ENCODE results near the gene DOK3. TPM values are rescaled to one million over a fixed set of nuclear protein-coding genes. Genes with fewer than 3 reads are reported as not detected.

The DOK3 gene
- total and polyA plus RNA-seq, 4 donors, result 15.6 to 146 (median 47.8) TPM

GRCh38 chr5:177530638-177531037 is 21.0 kb upstream of the DOK3 start:
- ATAC-seq (ENCODE audit: insufficient read depth, low FRiP score) (no peak), DNase-seq (no peak)
- Histone ChIP-seq H3K27me3 (ENCODE audit: control insufficient read depth in 3 of 3, insufficient read depth in 3 of 3, low read length in 2 of 3) (no peaks in the 10 kb centered on the region), H3K9me3 (ENCODE audit: control insufficient read depth in 4 of 4, insufficient read depth in 3 of 4, low read length in 3 of 4) (no peaks in the 10 kb centered on the region), H3K36me3 (ENCODE audit: control insufficient read depth in 4 of 4, insufficient read depth in 4 of 4, low read length in 4 of 4) (peaks cover 19 to 61% (median 50%) of the 10 kb centered on the region in 4 donors), H3K4me3 (no peak overlapping the region), H3K9ac (ENCODE audit: insufficient read depth in 1 of 2, low read length in 2 of 2) (no peak overlapping the region), H3K27ac (ENCODE audit: low read depth in 1 of 2, low read length in 1 of 2) (no peak overlapping the region), H3K4me1 (ENCODE audit: control insufficient read depth in 5 of 5, insufficient read depth in 5 of 5, low read length in 5 of 5) (no peaks in the 10 kb centered on the region)
- no peak for TF ChIP-seq CTCF (IDR thresholded peaks at IDR 0.05; ENCODE audit: control extremely low read depth, extremely low read depth)
- WGBS, 2 donors, result 62 to 82% methylated on average over 3 of the region's 3 CpGs

GRCh38 chr5:177529247-177530203 is 19.9 kb upstream of the DOK3 start:
- no peak overlapping the region for H3K27ac ChIP-seq (ENCODE audit: low read depth in 1 of 2, low read length in 1 of 2)
- DNase-seq, result no peak

GRCh38 chr5:177528631-177529030 is 19.0 kb upstream of the DOK3 start:
- no peak for TF ChIP-seq CTCF (IDR thresholded peaks at IDR 0.05; ENCODE audit: control extremely low read depth, extremely low read depth)
- H3K9me3 ChIP-seq (ENCODE audit: control insufficient read depth in 4 of 4, insufficient read depth in 3 of 4, low read length in 3 of 4), result no peaks in the 10 kb centered on the region
- H3K9ac ChIP-seq (ENCODE audit: insufficient read depth in 1 of 2, low read length in 2 of 2), result no peak overlapping the region
- ATAC-seq (ENCODE audit: insufficient read depth, low FRiP score) (no peak), DNase-seq (no peak)
- no peaks in the 10 kb centered on the region for H3K4me1 ChIP-seq (ENCODE audit: control insufficient read depth in 5 of 5, insufficient read depth in 5 of 5, low read length in 5 of 5)
- H3K27me3 ChIP-seq (ENCODE audit: control insufficient read depth in 3 of 3, insufficient read depth in 3 of 3, low read length in 2 of 3), result no peaks in the 10 kb centered on the region
- no peak overlapping the region for H3K27ac ChIP-seq (ENCODE audit: low read depth in 1 of 2, low read length in 1 of 2)
- H3K36me3 ChIP-seq (ENCODE audit: control insufficient read depth in 4 of 4, insufficient read depth in 4 of 4, low read length in 4 of 4), result peaks cover 19 to 72% (median 54%) of the 10 kb centered on the region in 4 donors
- no peak overlapping the region for H3K4me3 ChIP-seq
- 92 to 96% methylated on average over 10 of the region's 10 CpGs for WGBS, 2 donors

More at GRCh38 chr5:177529247-177530203, 19.9 kb upstream of the DOK3 start:
- H3K36me3 ChIP-seq (ENCODE audit: control insufficient read depth in 4 of 4, insufficient read depth in 4 of 4, low read length in 4 of 4), result peaks cover 19 to 67% (median 53%) of the 10 kb centered on the region in 4 donors
- no peak overlapping the region for H3K4me3 ChIP-seq
- no peak overlapping the region for H3K9ac ChIP-seq (ENCODE audit: insufficient read depth in 1 of 2, low read length in 2 of 2)
- TF ChIP-seq CTCF (IDR thresholded peaks at IDR 0.05; ENCODE audit: control extremely low read depth, extremely low read depth), result no peak
- H3K9me3 ChIP-seq (ENCODE audit: control insufficient read depth in 4 of 4, insufficient read depth in 3 of 4, low read length in 3 of 4), result no peaks in the 10 kb centered on the region
- 87 to 91% methylated on average over 12 of the region's 12 CpGs for WGBS, 2 donors
- H3K4me1 ChIP-seq (ENCODE audit: control insufficient read depth in 5 of 5, insufficient read depth in 5 of 5, low read length in 5 of 5), result no peaks in the 10 kb centered on the region
- no peak for ATAC-seq (ENCODE audit: insufficient read depth, low FRiP score)
- H3K27me3 ChIP-seq (ENCODE audit: control insufficient read depth in 3 of 3, insufficient read depth in 3 of 3, low read length in 2 of 3), result no peaks in the 10 kb centered on the region
